GM23338 (cell line): Measurements from ENCODE around the gene PCYT2. TPM values are rescaled to one million over a fixed set of nuclear protein-coding genes. Genes with fewer than 3 reads are reported as not detected.

Experiments
- ATAC-seq: fragments of 200-7000 bp; cut with Tn5 transposase; 3 replicates; pipeline ENCODE4 v1.9.1; 2020
- DNase-seq: peaks from one replicate; pipeline ENCODE4 v3.0.0-alpha.2; 2015; ENCODE audit warnings: low spot score
- H2AFZ ChIP-seq: fragments of 200-600 bp; sonication (generic); 2 replicates; pipeline ENCODE4 v1.8.0; 2016; ENCODE audit warnings: antibody characterized with exemption, mild to moderate bottlenecking, moderate library complexity
- H3F3A ChIP-seq: fragments of 200-600 bp; sonication (generic); replicated peaks from 2 replicates; pipeline ENCODE4 v1.8.0; 2017; ENCODE audit warnings: antibody characterized with exemption, mixed run types, low read depth
- H3K27ac ChIP-seq: fragments of 200-600 bp; sonication (generic); 2 replicates; pipeline ENCODE4 v1.6.1; 2016; ENCODE audit warnings: low read depth
- H3K27me3 ChIP-seq: fragments of 200-600 bp; sonication (generic); 2 replicates; pipeline ENCODE4 v1.8.0; 2016; ENCODE audit warnings: mild to moderate bottlenecking, mixed run types, moderate library complexity; ENCODE audit not compliant: insufficient read depth
- H3K36me3 ChIP-seq: fragments of 200-600 bp; sonication (generic); 2 replicates; pipeline ENCODE4 v1.8.0; 2016; ENCODE audit warnings: mild to moderate bottlenecking; ENCODE audit not compliant: insufficient read depth
- H3K4me1 ChIP-seq: fragments of 200-600 bp; sonication (generic); 2 replicates; pipeline ENCODE4 v1.8.0; 2016; ENCODE audit warnings: mild to moderate bottlenecking, moderate library complexity; ENCODE audit not compliant: insufficient read depth
- H3K4me2 ChIP-seq: fragments of 200-600 bp; sonication (generic); 2 replicates; pipeline ENCODE4 v1.7.1; 2017; ENCODE audit warnings: mixed run types
- H3K4me3 ChIP-seq: fragments of 200-600 bp; sonication (generic); 2 replicates; pipeline ENCODE4 v1.6.1; 2016; ENCODE audit warnings: mixed run types
- H3K79me2 ChIP-seq: fragments of 200-600 bp; sonication (generic); replicated peaks from 2 replicates; pipeline ENCODE4 v1.8.0; 2017; ENCODE audit warnings: mild to moderate bottlenecking; ENCODE audit not compliant: insufficient read depth
- H3K9me2 ChIP-seq: fragments of 200-600 bp; sonication (generic); 2 replicates; pipeline ENCODE4 v1.8.0; 2017; ENCODE audit not compliant: insufficient read depth
- H4K20me1 ChIP-seq: fragments of 200-600 bp; sonication (generic); replicated peaks from 2 replicates; pipeline ENCODE4 v1.8.0; 2017; ENCODE audit warnings: mild to moderate bottlenecking; ENCODE audit not compliant: insufficient read depth
- H3K27ac Mint-ChIP-seq: 2 replicates; pipeline ENCODE4 v1.8.0; 2020; ENCODE audit warnings: inconsistent platforms, mild to moderate bottlenecking, moderate library complexity, mixed read lengths
- H3K27me3 Mint-ChIP-seq: 3 replicates; pipeline ENCODE4 v1.8.0; 2022; ENCODE audit warnings: low read depth, mild to moderate bottlenecking, moderate library complexity, mixed read lengths, inconsistent platforms; ENCODE audit not compliant: insufficient read depth, poor library complexity
- H3K36me3 Mint-ChIP-seq: 3 replicates; pipeline ENCODE4 v1.8.0; 2021; ENCODE audit warnings: low read depth, mild to moderate bottlenecking, inconsistent platforms, moderate library complexity, mixed read lengths
- H3K4me1 Mint-ChIP-seq: 3 replicates; pipeline ENCODE4 v1.8.0; 2020; ENCODE audit warnings: mild to moderate bottlenecking, inconsistent platforms, mixed read lengths
- H3K4me3 Mint-ChIP-seq: 3 replicates; pipeline ENCODE4 v1.8.0; 2021; ENCODE audit warnings: moderate library complexity, mild to moderate bottlenecking, inconsistent platforms, mixed read lengths
- H3K9me3 Mint-ChIP-seq: 3 replicates; pipeline ENCODE4 v1.8.0; 2020; ENCODE audit warnings: moderate library complexity, mild to moderate bottlenecking, inconsistent platforms, mixed read lengths
- ETS1 ChIP-seq: IDR thresholded peaks from 2 replicates; pipeline ENCODE4 v1.6.1; 2016; ENCODE audit warnings: antibody characterized with exemption
- EZH2 ChIP-seq: fragments of 200-600 bp; sonication (generic); IDR thresholded peaks from one replicate; pipeline ENCODE4 v1.8.0; 2017; ENCODE audit warnings: antibody characterized with exemption, mild to moderate bottlenecking, low read depth; ENCODE audit not compliant: unreplicated experiment
- JUNB ChIP-seq: IDR thresholded peaks from one replicate; pipeline ENCODE4 v1.6.1; 2016; ENCODE audit warnings: antibody characterized with exemption; ENCODE audit not compliant: unreplicated experiment
- NANOG ChIP-seq: IDR thresholded peaks from 2 replicates; pipeline ENCODE4 v1.6.1; 2016; ENCODE audit warnings: antibody characterized with exemption, borderline replicate concordance
- ZNF331 ChIP-seq: fragments of 250-450 bp; sonication (Bioruptor Pico); IDR thresholded peaks from 2 replicates; pipeline ENCODE4 v1.5.0; 2020; ENCODE audit warnings: low read depth, mild to moderate bottlenecking, moderate library complexity
- polyA plus RNA-seq: library from polyadenylated mRNA; unstranded; fragments of >200 nt; fragmentation: Nextera tagmentation; extraction: Ambion mirVana; gene quantifications from 2 replicates; pipeline ENCODE4 v1.2.1, GENCODE V29; 2016
- total RNA-seq: library from RNA; depleted of rRNA; stranded (reverse); fragments of >200 nt; shearing (Covaris generic); gene quantifications from 2 replicates; pipeline ENCODE4 v1.2.3, GENCODE V29; 2014
- TF ChIP-seq, protein P1 (sequence below), 2 experiments: fragments of 200-600 bp in 1 of 2; sonication (generic) in 1 of 2; conservative IDR thresholded peaks; 2 replicates each; pipeline versions ENCODE4 v1.5.1 to v1.6.1; 2016 to 2017; ENCODE audit warnings: antibody characterized with exemption in 2 of 2, low read depth in 2 of 2, mild to moderate bottlenecking in 2 of 2, moderate library complexity in 1 of 2
- TF ChIP-seq, protein P2 (sequence below): fragments of 250-450 bp; sonication (Bioruptor Pico); IDR thresholded peaks from 2 replicates; pipeline ENCODE4 v1.5.0; 2020; ENCODE audit warnings: mild to moderate bottlenecking, moderate library complexity

PCYT2 gene
- total and polyA plus RNA-seq, 2 experiments from 2014 or later: 51.6 to 82.9 TPM

GRCh38 chr17:81909231-81909630 lies 2.0 kb downstream of the PCYT2 start:
- H3K27me3 ChIP-seq: no peaks in the 10 kb centered on the region
- peaks cover 9% of the 10 kb centered on the region for H4K20me1 ChIP-seq
- H3K9me2 ChIP-seq: no peaks in the 10 kb centered on the region
- H3K4me3 Mint-ChIP-seq: no peak overlapping the region
- peaks cover 22% of the 10 kb centered on the region for H3F3A ChIP-seq
- H3K79me2 ChIP-seq: peaks cover 7% of the 10 kb centered on the region
- H3K36me3 Mint-ChIP-seq: peaks cover 18% of the 10 kb centered on the region
- peaks cover 6% of the 10 kb centered on the region; the same call in 1 of the 2 replicates for H3K36me3 ChIP-seq
- TF ChIP-seq JUNB (no peak), NANOG (no peak), ZNF331 (CRISPR knock-in tag) (no peak), ETS1 (no peak), EZH2 (no peak)
- TF ChIP-seq, protein P1, sequence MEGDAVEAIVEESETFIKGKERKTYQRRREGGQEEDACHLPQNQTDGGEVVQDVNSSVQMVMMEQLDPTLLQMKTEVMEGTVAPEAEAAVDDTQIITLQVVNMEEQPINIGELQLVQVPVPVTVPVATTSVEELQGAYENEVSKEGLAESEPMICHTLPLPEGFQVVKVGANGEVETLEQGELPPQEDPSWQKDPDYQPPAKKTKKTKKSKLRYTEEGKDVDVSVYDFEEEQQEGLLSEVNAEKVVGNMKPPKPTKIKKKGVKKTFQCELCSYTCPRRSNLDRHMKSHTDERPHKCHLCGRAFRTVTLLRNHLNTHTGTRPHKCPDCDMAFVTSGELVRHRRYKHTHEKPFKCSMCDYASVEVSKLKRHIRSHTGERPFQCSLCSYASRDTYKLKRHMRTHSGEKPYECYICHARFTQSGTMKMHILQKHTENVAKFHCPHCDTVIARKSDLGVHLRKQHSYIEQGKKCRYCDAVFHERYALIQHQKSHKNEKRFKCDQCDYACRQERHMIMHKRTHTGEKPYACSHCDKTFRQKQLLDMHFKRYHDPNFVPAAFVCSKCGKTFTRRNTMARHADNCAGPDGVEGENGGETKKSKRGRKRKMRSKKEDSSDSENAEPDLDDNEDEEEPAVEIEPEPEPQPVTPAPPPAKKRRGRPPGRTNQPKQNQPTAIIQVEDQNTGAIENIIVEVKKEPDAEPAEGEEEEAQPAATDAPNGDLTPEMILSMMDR (conservative IDR thresholded peaks at IDR 0.05; ENCODE audit: low read depth in 2 of 2): no peak
- TF ChIP-seq, protein P2, sequence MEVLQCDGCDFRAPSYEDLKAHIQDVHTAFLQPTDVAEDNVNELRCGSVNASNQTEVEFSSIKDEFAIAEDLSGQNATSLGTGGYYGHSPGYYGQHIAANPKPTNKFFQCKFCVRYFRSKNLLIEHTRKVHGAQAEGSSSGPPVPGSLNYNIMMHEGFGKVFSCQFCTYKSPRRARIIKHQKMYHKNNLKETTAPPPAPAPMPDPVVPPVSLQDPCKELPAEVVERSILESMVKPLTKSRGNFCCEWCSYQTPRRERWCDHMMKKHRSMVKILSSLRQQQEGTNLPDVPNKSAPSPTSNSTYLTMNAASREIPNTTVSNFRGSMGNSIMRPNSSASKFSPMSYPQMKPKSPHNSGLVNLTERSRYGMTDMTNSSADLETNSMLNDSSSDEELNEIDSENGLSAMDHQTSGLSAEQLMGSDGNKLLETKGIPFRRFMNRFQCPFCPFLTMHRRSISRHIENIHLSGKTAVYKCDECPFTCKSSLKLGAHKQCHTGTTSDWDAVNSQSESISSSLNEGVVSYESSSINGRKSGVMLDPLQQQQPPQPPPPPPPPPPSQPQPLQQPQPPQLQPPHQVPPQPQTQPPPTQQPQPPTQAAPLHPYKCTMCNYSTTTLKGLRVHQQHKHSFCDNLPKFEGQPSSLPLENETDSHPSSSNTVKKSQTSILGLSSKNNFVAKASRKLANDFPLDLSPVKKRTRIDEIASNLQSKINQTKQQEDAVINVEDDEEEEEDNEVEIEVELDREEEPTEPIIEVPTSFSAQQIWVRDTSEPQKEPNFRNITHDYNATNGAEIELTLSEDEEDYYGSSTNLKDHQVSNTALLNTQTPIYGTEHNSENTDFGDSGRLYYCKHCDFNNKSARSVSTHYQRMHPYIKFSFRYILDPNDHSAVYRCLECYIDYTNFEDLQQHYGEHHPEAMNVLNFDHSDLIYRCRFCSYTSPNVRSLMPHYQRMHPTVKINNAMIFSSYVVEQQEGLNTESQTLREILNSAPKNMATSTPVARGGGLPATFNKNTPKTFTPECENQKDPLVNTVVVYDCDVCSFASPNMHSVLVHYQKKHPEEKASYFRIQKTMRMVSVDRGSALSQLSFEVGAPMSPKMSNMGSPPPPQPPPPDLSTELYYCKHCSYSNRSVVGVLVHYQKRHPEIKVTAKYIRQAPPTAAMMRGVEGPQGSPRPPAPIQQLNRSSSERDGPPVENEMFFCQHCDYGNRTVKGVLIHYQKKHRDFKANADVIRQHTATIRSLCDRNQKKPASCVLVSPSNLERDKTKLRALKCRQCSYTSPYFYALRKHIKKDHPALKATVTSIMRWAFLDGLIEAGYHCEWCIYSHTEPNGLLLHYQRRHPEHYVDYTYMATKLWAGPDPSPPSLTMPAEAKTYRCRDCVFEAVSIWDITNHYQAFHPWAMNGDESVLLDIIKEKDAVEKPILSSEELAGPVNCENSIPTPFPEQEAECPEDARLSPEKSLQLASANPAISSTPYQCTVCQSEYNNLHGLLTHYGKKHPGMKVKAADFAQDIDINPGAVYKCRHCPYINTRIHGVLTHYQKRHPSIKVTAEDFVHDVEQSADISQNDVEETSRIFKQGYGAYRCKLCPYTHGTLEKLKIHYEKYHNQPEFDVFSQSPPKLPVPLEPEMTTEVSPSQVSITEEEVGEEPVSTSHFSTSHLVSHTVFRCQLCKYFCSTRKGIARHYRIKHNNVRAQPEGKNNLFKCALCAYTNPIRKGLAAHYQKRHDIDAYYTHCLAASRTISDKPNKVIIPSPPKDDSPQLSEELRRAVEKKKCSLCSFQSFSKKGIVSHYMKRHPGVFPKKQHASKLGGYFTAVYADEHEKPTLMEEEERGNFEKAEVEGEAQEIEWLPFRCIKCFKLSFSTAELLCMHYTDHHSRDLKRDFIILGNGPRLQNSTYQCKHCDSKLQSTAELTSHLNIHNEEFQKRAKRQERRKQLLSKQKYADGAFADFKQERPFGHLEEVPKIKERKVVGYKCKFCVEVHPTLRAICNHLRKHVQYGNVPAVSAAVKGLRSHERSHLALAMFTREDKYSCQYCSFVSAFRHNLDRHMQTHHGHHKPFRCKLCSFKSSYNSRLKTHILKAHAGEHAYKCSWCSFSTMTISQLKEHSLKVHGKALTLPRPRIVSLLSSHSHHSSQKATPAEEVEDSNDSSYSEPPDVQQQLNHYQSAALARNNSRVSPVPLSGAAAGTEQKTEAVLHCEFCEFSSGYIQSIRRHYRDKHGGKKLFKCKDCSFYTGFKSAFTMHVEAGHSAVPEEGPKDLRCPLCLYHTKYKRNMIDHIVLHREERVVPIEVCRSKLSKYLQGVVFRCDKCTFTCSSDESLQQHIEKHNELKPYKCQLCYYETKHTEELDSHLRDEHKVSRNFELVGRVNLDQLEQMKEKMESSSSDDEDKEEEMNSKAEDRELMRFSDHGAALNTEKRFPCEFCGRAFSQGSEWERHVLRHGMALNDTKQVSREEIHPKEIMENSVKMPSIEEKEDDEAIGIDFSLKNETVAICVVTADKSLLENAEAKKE (CRISPR knock-in tag): no peak
- H3K4me3 ChIP-seq: no peak overlapping the region
- ATAC-seq: no peak
- DNase-seq: no peak
- no peak overlapping the region for H3K27ac Mint-ChIP-seq
- peaks cover 9% of the 10 kb centered on the region for H3K27me3 Mint-ChIP-seq
- no peak overlapping the region for H2AFZ ChIP-seq
- no peaks in the 10 kb centered on the region for H3K9me3 Mint-ChIP-seq
- peaks cover 6% of the 10 kb centered on the region for H3K4me1 ChIP-seq
- peaks cover 3% of the 10 kb centered on the region; the same call in 1 of the 3 replicates for H3K4me1 Mint-ChIP-seq
- H3K4me2 ChIP-seq: no peak overlapping the region
- no peak overlapping the region for H3K27ac ChIP-seq
